ENCODE measurements around the gene AFM.

The AFM gene, protein sequence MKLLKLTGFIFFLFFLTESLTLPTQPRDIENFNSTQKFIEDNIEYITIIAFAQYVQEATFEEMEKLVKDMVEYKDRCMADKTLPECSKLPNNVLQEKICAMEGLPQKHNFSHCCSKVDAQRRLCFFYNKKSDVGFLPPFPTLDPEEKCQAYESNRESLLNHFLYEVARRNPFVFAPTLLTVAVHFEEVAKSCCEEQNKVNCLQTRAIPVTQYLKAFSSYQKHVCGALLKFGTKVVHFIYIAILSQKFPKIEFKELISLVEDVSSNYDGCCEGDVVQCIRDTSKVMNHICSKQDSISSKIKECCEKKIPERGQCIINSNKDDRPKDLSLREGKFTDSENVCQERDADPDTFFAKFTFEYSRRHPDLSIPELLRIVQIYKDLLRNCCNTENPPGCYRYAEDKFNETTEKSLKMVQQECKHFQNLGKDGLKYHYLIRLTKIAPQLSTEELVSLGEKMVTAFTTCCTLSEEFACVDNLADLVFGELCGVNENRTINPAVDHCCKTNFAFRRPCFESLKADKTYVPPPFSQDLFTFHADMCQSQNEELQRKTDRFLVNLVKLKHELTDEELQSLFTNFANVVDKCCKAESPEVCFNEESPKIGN

DNA sequence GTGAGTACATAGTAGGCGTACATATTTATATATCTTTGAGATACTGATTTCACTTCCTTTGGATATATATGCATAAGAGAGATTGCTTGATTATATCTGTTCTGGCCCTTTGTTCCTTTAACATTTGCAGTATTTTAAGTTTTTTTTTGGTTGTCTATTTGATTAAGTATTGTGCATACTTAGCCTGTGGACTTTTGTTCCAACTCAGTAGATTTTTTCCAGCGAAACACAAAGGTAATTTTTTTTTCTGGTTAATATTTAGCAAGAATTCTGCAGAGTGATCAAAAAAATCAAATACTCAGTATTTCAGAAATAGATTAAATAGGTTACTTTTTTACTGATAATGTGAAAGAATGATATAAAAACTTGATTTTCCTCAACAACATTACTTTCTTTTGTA lies at the start of gene AFM:
Gene AFM (plus strand): TSS at position 388 of the 400 bp plus-strand sequence. CDS start 31 bp downstream, outside the sequence.
- no peak for DNase-seq

DNA sequence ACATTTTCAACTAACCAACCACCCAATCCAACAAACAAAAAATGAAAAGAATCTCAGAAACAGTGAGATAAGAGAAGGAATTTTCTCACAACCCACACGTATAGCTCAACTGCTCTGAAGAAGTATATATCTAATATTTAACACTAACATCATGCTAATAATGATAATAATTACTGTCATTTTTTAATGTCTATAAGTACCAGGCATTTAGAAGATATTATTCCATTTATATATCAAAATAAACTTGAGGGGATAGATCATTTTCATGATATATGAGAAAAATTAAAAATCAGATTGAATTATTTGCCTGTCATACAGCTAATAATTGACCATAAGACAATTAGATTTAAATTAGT lies 49.8 kb upstream of the AFM start:
- no peak for DNase-seq

DNA sequence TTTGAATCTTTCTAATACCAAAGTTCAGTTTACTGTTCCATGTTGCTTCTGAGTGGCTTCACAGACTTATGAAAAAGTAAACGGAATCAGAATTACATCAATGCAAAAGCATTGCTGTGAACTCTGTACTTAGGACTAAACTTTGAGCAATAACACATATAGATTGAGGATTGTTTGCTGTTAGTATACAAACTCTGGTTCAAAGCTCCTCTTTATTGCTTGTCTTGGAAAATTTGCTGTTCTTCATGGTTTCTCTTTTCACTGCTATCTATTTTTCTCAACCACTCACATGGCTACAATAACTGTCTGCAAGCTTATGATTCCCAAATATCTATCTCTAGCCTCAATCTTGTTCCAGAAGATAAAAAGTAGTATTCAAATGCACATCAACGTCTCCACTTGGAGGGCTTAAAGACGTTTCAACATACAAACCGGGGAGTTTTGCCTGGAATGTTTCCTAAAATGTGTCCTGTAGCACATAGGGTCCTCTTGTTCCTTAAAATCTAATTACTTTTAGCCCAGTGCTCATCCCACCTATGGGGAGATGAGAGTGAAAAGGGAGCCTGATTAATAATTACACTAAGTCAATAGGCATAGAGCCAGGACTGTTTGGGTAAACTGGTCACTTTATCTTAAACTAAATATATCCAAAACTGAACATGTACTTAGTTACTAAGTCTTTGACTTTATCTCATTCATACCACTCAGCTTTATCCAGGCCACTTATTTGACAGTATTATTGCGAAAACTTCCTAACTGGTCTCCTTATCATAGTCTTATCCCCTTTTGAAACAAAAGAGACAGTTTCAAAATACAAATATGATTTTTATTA lies 49.2 kb upstream of the AFM start:
- no peak for DNase-seq

DNA sequence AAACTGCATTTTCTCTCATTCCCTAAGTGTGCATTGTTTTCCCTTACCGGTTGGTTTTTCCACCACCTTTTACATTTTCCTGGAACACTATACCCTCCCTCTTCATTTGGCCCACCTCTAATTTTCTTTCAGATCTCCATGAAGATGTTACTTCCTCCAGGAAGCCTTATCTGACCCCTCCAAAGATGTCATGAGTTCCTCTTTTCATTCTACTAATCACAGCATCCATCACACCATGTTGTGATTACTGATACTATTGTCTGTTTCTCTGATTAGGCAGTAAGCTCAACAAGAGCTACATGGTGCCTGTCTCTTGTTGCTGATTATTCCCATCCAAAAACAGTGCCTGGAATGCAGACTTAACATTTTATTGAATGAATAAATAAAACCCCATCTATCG lies 48.4 kb upstream of the AFM start:
- no peak for DNase-seq

DNA sequence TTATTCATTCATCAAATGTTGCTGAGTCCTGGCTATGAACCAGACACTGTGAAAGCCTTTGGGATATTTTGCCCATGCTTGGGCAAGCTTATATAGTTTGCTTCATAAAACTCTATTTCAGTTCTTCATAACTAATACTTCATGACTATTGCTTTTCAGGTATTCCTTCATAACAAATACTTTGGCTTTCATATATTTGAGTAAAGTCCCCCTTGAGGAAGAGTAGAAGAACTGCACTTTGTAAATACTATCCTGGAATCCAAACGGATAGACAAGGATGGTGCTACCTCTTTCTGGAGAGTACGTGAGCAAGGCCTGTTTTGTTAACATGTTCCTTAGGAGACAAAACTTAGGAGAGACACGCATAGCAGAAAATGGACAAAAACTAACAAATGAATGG lies 47.2 kb upstream of the AFM start:
- no peak for DNase-seq

DNA sequence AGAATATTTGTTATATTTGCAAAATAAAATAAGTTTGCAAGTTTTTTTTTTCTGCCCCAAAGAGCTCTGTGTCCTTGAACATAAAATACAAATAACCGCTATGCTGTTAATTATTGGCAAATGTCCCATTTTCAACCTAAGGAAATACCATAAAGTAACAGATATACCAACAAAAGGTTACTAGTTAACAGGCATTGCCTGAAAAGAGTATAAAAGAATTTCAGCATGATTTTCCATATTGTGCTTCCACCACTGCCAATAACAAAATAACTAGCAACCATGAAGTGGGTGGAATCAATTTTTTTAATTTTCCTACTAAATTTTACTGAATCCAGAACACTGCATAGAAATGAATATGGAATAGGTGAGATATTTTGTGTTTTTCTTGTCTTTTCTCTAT lies 45.6 kb upstream of the AFM start, which contains the start of gene AFP:
Gene AFP (plus strand): TSS at position 238 of the 400 bp plus-strand sequence. CDS start 42 bp downstream, at position 280.
- DNase-seq = no peak

DNA sequence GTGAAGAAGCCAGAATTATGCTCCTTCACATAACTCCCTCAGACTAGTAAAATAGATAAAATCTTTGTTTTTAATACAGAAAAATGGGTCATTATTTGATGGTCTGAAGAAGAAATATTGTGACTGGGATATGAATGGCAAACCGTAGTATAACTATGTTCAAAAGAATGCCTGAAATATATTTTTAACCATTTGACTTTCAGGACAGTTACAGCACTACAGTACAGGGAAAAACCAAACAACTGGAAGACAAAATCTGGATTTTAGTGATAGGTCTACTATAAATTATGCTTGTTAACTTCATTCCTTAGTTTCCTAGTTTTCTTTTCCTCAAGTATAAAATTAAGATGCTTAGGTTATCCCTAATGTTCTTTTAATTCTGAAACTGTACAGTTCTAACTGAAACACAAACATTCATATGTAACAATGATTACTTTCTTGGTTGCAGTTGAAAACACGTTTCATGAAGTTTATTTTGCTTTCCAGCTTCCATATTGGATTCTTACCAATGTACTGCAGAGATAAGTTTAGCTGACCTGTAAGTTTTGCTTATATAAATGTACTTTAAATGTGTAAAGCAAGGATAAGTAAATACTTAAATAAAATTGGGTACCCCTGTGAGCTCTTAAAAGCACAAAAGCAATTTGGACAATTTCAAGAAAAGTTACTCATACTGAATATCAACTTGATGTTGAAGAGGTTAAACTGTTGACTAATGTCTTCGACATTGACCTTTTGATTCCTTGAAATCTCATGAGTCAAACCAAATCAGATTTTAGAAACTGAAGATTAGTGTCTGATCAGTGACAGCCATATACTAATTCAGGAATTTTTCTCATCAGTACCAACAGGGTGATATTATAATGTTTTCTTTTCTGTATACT lies 44.6 kb upstream of the AFM start:
- DNase-seq = no peak

DNA sequence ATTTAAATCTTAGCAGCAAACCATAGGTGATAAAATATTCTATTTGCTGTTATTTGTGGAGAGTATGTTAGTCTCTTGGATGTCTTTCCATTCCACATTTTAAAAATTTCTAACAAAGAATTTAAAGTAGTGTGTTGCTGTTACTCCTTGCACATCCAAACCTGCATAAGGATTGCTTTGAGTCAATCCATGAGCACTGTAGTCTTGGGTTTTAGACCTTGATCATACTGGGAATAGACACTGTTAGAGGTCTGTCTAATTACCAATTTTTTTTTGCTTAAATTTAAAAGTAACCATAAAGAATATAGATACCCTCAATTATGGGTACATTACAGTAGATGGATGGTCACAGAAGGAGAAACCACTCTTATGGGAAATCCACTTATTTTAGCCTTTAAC lies 44.0 kb upstream of the AFM start:
- no peak for DNase-seq

DNA sequence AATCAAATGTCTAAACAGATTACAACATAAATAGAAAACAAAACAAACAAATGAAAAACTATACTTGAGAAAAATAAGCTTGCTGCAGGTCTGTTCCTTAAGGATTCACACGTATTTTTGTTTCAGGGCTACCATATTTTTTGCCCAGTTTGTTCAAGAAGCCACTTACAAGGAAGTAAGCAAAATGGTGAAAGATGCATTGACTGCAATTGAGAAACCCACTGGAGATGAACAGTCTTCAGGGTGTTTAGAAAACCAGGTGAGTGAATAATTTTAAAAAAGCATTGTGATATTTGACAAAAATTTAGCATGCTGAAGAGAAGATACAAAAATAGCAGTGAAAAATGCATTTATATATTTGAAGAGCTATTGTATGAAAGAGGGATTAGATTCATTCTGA lies 43.5 kb upstream of the AFM start:
- DNase-seq = no peak

DNA sequence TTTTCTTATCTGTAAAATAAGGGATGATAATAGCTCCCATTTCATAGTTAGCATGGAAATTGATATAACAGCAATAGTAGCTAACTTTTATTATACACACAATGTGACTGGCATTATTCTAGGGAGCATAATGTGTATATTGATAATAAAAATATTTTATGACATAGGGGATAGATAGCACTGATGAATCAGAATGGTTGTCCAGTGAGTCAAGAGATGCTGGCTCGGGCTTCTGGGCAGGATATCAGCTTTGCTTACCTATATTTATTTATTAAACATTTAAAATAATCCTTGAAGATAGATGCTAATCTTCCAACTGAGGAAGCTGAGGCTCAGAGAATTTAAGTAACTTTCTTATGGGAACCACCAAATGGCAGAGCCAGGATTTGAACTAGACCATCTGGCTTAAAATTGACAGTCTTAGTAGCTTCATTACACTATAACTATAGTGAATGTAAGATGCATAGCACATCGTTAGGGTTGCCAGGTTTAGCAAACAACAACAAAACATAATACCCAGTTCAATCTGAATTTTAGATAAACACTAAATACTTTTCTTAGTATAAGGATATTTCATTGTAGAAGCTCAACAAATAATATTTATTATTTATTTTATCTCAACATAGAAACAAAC lies 42.8 kb upstream of the AFM start:
- DNase-seq = no peak

DNA sequence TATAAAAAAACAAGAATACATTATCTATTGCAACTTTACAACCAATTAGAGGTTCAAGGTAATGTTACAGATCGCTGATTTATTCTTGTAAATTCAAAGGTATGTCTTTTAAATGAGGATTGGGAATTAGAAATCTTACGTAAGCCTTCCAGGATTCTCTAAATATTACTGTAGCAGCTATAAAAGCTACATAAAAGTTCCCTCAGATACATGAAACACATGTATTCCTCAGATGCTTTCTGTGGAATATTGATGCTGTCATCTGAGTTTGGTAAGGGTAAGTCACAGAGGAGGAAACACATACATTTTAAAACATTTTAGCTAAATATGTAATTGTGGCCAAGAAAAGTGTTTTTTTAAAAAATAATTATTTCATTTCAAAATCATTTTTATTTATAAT lies 42.1 kb upstream of the AFM start:
- no peak for DNase-seq

DNA sequence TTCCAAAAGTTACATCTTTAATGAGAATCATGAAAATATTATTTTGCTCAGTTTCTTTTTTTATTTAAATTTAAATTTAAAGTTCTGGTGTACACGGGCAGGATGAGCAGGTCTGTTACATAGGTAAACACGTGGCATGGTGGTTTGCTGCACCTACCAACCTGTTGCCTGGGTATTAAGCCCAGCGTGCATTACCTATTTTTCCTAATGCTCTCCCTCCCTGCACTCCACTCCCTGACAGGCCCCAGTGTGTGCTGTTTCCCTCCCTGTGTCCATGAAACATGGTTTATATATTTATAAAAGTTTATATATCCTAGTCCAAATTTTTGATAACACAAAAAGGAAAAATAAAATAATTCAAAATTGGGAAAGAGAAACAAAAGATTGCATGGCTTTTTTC lies 41.6 kb upstream of the AFM start:
- DNase-seq = no peak

DNA sequence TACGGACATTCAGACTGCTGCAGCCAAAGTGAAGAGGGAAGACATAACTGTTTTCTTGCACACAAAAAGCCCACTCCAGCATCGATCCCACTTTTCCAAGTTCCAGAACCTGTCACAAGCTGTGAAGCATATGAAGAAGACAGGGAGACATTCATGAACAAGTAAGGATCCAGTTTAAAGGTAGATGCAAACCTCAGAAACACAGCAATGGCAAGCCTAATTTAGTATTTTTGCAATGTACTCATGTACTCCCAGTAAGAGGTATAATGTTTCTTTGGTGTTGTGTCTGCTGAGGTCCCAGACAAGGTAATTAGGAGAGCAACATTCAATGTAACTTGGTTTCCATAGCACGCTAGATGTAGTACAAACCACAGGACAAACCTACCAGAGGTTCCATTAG lies 40.9 kb upstream of the AFM start:
- no peak for DNase-seq

DNA sequence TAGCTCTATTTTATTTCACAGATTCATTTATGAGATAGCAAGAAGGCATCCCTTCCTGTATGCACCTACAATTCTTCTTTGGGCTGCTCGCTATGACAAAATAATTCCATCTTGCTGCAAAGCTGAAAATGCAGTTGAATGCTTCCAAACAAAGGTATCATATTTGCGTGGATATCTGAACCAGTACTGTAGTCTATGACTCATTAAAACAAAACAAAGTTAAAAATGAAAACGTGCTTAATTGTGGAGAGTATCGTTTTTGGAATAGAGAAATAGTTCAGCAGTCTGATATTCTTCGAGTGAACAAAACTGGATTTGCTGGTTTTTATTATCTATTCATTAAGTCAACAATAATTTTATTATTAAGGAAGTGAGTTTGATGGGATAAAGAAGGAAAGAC lies 39.3 kb upstream of the AFM start:
- no peak for DNase-seq

DNA sequence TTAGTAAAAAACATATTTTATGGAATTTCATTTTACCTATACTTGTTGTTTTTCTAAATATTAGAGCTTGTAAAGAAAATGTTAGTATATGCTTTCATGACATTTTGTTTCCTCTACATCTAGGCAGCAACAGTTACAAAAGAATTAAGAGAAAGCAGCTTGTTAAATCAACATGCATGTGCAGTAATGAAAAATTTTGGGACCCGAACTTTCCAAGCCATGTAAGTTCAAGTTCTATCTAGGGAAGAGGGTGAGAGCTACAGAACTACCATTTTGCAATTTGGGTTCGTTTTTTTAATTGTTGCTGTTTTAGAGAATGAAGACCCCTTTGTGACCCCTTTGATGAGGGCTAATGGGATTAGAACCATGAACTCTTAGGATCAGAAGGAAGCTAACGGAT lies 38.3 kb upstream of the AFM start:
- DNase-seq = no peak

DNA sequence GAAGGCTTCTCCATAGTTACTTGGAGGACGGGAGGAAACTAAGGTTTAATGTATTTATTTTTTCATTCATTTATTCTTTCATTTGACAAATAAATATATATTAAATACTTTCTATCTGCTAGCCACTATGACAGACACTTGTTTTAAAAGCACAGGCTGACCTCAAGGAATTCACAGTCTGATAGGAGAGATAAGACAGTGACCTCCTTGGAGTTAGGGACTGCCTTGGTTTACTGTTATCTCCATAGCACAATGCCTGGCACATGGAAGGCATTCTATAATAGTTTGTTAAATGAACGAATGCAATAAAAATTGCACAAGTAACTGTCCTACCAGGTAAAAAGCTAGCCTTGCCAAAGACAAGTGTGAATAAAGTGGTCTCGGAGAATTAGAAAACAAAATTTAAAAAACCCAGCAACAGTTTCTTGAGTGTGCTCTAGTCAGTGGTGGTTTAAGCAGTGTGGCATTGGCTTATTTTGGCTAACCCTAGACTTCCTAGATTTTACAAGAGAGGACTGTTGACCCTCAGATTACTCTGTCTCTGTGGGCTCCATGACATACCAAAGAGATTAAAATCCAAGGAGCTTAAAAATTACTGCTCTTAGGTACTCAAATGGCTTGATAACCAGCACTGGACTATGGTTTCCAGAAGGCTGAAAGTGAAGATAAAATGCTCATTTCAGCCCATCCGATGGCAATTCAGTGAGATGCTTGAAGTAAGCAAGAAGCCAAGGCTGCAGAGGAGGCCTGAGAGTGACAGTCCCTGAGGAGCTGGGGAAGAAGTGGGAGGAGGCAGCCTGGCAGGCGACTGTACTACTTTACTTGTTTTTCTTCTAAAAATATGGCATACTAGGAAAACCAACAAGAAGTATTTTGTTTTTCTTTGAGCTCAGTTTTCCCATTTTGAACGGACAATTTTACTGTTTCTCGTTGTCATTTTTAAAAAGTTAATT lies 35.9 kb upstream of the AFM start:
- DNase-seq = no peak

DNA sequence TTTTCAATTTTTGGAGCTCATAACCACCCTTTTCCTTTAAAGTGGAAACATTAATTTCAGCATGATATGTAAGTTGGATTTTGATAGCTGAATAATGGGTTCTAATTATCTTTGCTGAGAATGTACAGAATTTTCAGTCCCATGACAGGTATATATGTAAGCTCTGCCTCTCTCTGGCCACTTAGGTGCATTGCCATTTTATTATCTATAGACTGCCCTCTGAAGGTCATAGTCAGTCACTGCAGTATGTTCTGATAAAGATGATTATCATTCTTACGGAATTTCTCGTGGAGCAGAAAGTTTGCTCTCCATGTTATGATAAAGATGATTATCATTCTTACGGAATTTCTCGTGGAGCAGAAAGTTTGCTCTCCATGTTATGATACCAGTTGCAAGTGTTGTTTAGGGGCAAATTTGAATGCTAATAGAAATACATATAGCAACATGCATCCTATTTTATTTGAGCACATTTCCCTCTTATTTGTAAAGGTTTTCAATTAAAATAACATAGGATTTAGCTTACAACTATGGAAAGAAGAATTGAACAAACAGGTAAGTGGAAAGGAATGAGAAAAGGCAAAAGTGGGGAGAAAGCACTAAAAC lies 35.1 kb upstream of the AFM start:
- peak; percentile 37 for DNase-seq

DNA sequence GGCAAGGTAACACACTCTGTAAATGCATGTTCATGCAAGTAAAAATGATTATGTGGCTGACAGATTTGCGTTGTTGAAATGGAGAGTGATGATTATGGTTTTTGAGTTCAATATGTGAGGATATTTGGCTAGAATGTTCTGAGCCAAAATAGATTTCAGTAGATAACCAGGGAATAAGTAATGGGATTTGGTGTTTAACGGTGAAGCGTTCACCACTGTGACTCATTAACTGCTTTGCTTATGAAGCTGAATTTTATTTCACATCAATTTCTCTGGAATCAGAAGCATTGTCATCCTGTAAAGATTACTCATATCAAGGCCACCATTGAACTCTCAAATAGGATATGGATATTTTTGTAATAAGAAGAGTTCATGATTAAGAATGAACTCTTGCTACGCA lies 33.9 kb upstream of the AFM start:
- DNase-seq = no peak

DNA sequence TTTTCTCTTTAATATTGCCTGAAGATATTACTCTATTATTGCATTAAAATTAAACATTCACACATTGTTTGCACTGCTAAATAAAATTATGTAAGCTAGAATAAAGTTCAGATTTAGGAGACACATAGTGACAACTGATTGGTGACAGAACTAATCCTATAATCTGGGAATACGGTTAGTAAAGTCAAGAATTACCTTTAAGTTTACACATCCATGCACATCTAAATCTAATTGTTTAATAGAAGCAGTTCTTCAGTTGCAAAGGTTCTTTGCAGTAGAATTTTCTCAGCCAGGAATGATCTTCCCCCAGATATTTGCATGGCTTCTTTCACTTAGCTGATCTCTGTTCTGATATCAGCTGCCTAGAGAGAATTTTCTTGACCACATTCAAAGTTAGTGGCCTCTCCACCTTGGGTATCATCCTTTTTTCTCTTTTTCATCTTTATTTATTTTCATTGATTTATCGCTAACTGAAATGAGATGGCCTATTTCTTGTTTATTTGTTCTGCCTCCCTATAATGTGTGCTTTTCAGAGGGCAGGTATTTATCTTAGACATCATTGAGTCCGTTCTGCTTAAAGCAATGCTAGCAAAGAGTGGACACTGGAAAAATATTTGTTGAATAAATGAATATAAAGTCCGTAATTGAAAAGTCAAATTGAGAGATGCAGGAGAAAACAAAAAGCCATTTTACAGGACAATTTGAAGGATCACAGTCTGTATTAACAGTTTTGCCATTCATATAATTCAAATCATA lies 32.9 kb upstream of the AFM start:
- DNase-seq = no peak

All from NCI-H1105 (cell line).